Measurements from ENCODE around the gene DPP9. TPM values are rescaled to one million over a fixed set of nuclear protein-coding genes. Genes with fewer than 3 reads are reported as not detected.

The DPP9 gene
- total and polyA plus RNA-seq, 2 of the 4 experiments (the other 2 are of a cell fraction): 12.4 to 33.0 TPM

DNA sequence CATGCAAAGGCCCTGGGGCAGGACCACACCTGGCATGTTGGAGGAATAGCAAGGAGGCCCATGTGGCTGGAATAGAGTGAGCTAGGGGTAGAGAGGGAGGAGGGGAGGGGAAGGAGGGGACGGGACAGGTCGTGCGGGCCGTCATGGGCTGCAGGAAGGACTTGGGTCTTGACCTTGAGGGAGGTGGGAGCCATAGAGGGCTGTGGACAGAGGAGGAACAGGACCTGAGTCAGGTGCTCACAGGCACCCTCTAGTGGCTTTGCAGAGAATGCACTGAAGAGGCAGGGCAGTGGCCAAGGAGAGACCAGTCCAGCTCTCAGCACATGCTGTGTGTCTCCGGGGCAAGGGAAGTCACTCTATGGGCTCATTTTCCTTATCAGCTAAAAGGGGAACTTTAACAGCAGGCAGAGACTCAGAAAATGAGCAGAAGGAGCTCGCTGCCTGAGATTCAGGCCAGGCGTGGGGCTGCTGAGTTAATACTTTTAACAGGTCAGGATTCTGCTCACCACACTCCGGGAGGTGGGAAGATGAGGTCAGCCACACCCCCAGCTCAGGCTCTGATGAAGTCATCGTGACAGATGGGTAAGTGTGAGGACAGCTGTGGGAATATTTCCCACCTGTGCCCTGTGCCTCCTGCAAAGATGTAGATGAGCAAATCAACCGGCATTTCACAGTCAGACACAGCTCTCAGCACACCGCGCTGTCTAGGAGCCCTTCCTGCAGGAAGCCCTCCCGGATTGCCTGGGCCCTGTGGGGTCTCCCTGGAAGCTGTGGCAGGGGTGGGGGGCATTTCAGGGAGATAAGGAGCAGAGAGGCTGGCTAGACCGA lies 90.3 kb downstream of the DPP9 start (continued):
- TF ChIP-seq, protein P1, sequence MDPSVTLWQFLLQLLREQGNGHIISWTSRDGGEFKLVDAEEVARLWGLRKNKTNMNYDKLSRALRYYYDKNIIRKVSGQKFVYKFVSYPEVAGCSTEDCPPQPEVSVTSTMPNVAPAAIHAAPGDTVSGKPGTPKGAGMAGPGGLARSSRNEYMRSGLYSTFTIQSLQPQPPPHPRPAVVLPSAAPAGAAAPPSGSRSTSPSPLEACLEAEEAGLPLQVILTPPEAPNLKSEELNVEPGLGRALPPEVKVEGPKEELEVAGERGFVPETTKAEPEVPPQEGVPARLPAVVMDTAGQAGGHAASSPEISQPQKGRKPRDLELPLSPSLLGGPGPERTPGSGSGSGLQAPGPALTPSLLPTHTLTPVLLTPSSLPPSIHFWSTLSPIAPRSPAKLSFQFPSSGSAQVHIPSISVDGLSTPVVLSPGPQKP (IDR thresholded peaks at IDR 0.05; ENCODE audit: borderline replicate concordance, low read depth, low read length): no peak

Small RNAs within 50 kb of the gene (microRNA-seq; reads per million reads assigned to microRNA genes)
- gene MIR7-3 (ENCODE audit: insufficient read depth in 1 of 2, insufficient read length in 1 of 2, unreplicated experiment in 1 of 2): 1.5 to 6.2 reads per million in 2 experiments

Small RNAs within 50 kb of the gene (small RNA-seq; reads per million reads assigned to genes)
- gene MIR7-3: 0.18 to 9.6 (median 3.3) reads per million in 5 experiments

Other genes starting within 250 kb of the DPP9 start
- gene PLIN4, start 205.4 kb downstream of the DPP9 start, total RNA-seq (2012; rRNA removed): under 0.01 TPM in 2 replicates
- 0.07 and 0.09 TPM in 2 replicates for gene PLIN4, start 205.4 kb downstream of the DPP9 start, polyA plus RNA-seq (2012; rRNA removed)
- not detected in 2 replicates for gene PLIN5, start 188.6 kb downstream of the DPP9 start, total RNA-seq (2012; rRNA removed)
- gene PLIN5, start 188.6 kb downstream of the DPP9 start, polyA plus RNA-seq (2012; rRNA removed): not detected in 2 replicates
- gene LRG1, start 183.8 kb downstream of the DPP9 start, total RNA-seq (2012; rRNA removed): not detected in 2 replicates
- gene LRG1, start 183.8 kb downstream of the DPP9 start, polyA plus RNA-seq (2012; rRNA removed): 0.03 TPM in 1 of 2 replicates, not detected in the other
- 0.18 and 0.28 TPM in 2 replicates for gene SEMA6B, start 164.2 kb downstream of the DPP9 start, total RNA-seq (2012; rRNA removed)
- 0.72 and 0.73 TPM in 2 replicates for gene SEMA6B, start 164.2 kb downstream of the DPP9 start, polyA plus RNA-seq (2012; rRNA removed)
- gene TNFAIP8L1, start 84.3 kb downstream of the DPP9 start, total RNA-seq (2012; rRNA removed): 2.5 and 3.1 TPM in 2 replicates
- 6.0 TPM in 2 replicates for gene TNFAIP8L1, start 84.3 kb downstream of the DPP9 start, polyA plus RNA-seq (2012; rRNA removed)
- 160 and 203 TPM in 2 replicates for gene MYDGF, start 53.5 kb downstream of the DPP9 start, total RNA-seq (2012; rRNA removed)
- 310 and 381 TPM in 2 replicates for gene MYDGF, start 53.5 kb downstream of the DPP9 start, polyA plus RNA-seq (2012; rRNA removed)
- gene FEM1A, start 67.9 kb upstream of the DPP9 start, total RNA-seq (2012; rRNA removed): 8.6 and 8.8 TPM in 2 replicates
- 5.3 and 5.8 TPM in 2 replicates for gene FEM1A, start 67.9 kb upstream of the DPP9 start, polyA plus RNA-seq (2012; rRNA removed)
- 0.90 and 1.1 TPM in 2 replicates for gene TICAM1, start 107.9 kb upstream of the DPP9 start, total RNA-seq (2012; rRNA removed)
- 9.2 and 10.9 TPM in 2 replicates for gene TICAM1, start 107.9 kb upstream of the DPP9 start, polyA plus RNA-seq (2012; rRNA removed)
- gene PLIN3, start 143.8 kb upstream of the DPP9 start, total RNA-seq (2012; rRNA removed): 246 and 289 TPM in 2 replicates
- 147 and 170 TPM in 2 replicates for gene PLIN3, start 143.8 kb upstream of the DPP9 start, polyA plus RNA-seq (2012; rRNA removed)
- gene ARRDC5, start 179.1 kb upstream of the DPP9 start, total RNA-seq (2012; rRNA removed): not detected in 2 replicates
- gene ARRDC5, start 179.1 kb upstream of the DPP9 start, polyA plus RNA-seq (2012; rRNA removed): not detected in 2 replicates
- 57.4 and 70.3 TPM in 2 replicates for gene UHRF1, start 185.7 kb upstream of the DPP9 start, total RNA-seq (2012; rRNA removed)
- gene UHRF1, start 185.7 kb upstream of the DPP9 start, polyA plus RNA-seq (2012; rRNA removed): 47.4 and 49.2 TPM in 2 replicates
- gene KDM4B, start 245.3 kb upstream of the DPP9 start, total RNA-seq (2012; rRNA removed): 5.0 TPM in 2 replicates
- gene KDM4B, start 245.3 kb upstream of the DPP9 start, polyA plus RNA-seq (2012; rRNA removed): 17.9 and 20.8 TPM in 2 replicates

Measured in IMR-90 (cell line).